Stimulated activated CD8-positive, alpha-beta memory T cell treated with anti-CD3 and anti-CD28 coated beads, Interleukin-4, amount 100 ng/mL, for 1 hour (primary cell): ENCODE data around the gene USP17L30.
"Not testable (repeated sequence)": the region's sequence is repeated elsewhere in the genome, so short reads cannot be mapped to it uniquely, and the experiment has no call there.

Experiments
- DNase-seq, 2 donors: peaks; one replicate each; pipeline ENCODE4 v3.0.0-alpha.2; 2020; ENCODE audit warnings: low read depth in 2 of 2, low spot score in 1 of 2

The USP17L30 gene, protein sequence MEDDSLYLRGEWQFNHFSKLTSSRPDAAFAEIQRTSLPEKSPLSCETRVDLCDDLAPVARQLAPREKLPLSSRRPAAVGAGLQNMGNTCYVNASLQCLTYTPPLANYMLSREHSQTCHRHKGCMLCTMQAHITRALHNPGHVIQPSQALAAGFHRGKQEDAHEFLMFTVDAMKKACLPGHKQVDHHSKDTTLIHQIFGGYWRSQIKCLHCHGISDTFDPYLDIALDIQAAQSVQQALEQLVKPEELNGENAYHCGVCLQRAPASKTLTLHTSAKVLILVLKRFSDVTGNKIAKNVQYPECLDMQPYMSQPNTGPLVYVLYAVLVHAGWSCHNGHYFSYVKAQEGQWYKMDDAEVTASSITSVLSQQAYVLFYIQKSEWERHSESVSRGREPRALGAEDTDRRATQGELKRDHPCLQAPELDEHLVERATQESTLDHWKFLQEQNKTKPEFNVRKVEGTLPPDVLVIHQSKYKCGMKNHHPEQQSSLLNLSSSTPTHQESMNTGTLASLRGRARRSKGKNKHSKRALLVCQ

DNA sequence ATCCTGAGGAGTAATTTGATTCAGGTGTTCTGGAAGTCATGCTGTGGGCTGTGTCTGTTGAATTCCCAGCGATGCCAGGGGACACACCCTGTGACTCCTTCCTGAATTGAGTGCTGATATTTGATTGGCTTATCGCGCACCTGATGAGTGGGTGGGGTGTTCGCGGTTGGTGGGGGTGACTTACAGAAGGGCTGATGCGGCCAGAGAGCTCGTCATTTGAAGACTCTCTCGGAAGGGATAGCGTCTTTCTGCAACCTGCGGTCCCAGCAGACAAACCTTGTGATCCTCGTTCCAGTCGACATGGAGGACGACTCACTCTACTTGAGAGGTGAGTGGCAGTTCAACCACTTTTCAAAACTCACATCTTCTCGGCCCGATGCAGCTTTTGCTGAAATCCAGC, at the start of gene USP17L30:
Gene USP17L30, plus strand, starts transcription at position 301 of the 400 bp plus-strand sequence. Its CDS starts 0 bp downstream, at position 301.
- DNase-seq = not testable (repeated sequence)

DNA sequence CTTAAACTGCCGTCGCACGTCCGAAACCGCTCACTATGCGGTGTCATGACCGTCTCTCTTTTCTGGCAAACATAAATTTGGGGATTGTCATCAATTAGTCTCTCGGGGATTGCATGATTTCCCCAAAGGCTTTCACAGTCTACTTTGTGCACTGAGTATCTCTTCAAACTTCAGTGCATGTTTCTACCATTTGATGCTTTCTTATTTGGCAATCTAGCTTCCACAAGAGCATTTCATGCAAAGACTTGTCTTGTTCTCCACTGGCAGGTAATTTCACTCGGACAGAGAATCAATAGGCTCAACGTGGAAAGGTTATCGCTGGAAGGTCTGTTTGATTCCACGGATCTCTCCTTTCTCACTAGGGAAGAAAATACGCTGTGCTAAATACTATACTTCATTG, 38.7 kb upstream of the USP17L30 start:
- DNase-seq = not testable (repeated sequence)

DNA sequence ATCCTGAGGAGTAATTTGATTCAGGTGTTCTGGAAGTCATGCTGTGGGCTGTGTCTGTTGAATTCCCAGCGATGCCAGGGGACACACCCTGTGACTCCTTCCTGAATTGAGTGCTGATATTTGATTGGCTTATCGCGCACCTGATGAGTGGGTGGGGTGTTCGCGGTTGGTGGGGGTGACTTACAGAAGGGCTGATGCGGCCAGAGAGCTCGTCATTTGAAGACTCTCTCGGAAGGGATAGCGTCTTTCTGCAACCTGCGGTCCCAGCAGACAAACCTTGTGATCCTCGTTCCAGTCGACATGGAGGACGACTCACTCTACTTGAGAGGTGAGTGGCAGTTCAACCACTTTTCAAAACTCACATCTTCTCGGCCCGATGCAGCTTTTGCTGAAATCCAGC, 38.1 kb upstream of the USP17L30 start, which contains the start of gene USP17L24:
Gene USP17L24, plus strand, starts transcription at position 301 of the 400 bp plus-strand sequence. Its CDS starts 0 bp downstream, at position 301.
- not testable (repeated sequence) for DNase-seq

DNA sequence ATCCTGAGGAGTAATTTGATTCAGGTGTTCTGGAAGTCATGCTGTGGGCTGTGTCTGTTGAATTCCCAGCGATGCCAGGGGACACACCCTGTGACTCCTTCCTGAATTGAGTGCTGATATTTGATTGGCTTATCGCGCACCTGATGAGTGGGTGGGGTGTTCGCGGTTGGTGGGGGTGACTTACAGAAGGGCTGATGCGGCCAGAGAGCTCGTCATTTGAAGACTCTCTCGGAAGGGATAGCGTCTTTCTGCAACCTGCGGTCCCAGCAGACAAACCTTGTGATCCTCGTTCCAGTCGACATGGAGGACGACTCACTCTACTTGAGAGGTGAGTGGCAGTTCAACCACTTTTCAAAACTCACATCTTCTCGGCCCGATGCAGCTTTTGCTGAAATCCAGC, 33.3 kb upstream of the USP17L30 start, which contains the start of gene USP17L25:
Gene USP17L25, plus strand, starts transcription at position 301 of the 400 bp plus-strand sequence. Its CDS starts 0 bp downstream, at position 301.
- DNase-seq = not testable (repeated sequence)

DNA sequence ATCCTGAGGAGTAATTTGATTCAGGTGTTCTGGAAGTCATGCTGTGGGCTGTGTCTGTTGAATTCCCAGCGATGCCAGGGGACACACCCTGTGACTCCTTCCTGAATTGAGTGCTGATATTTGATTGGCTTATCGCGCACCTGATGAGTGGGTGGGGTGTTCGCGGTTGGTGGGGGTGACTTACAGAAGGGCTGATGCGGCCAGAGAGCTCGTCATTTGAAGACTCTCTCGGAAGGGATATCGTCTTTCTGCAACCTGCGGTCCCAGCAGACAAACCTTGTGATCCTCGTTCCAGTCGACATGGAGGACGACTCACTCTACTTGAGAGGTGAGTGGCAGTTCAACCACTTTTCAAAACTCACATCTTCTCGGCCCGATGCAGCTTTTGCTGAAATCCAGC, 28.6 kb upstream of the USP17L30 start, which contains the start of gene USP17L26:
Gene USP17L26, plus strand, starts transcription at position 301 of the 400 bp plus-strand sequence. Its CDS starts 0 bp downstream, at position 301.
- DNase-seq = not testable (repeated sequence)

DNA sequence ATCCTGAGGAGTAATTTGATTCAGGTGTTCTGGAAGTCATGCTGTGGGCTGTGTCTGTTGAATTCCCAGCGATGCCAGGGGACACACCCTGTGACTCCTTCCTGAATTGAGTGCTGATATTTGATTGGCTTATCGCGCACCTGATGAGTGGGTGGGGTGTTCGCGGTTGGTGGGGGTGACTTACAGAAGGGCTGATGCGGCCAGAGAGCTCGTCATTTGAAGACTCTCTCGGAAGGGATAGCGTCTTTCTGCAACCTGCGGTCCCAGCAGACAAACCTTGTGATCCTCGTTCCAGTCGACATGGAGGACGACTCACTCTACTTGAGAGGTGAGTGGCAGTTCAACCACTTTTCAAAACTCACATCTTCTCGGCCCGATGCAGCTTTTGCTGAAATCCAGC, 23.8 kb upstream of the USP17L30 start, which contains the start of gene USP17L5:
Gene USP17L5, plus strand, starts transcription at position 301 of the 400 bp plus-strand sequence. Its CDS starts 0 bp downstream, at position 301.
- DNase-seq = not testable (repeated sequence)

DNA sequence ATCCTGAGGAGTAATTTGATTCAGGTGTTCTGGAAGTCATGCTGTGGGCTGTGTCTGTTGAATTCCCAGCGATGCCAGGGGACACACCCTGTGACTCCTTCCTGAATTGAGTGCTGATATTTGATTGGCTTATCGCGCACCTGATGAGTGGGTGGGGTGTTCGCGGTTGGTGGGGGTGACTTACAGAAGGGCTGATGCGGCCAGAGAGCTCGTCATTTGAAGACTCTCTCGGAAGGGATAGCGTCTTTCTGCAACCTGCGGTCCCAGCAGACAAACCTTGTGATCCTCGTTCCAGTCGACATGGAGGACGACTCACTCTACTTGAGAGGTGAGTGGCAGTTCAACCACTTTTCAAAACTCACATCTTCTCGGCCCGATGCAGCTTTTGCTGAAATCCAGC, 19.1 kb upstream of the USP17L30 start, which contains the start of gene USP17L27:
Gene USP17L27, plus strand, starts transcription at position 301 of the 400 bp plus-strand sequence. Its CDS starts 0 bp downstream, at position 301.
- DNase-seq = not testable (repeated sequence)

DNA sequence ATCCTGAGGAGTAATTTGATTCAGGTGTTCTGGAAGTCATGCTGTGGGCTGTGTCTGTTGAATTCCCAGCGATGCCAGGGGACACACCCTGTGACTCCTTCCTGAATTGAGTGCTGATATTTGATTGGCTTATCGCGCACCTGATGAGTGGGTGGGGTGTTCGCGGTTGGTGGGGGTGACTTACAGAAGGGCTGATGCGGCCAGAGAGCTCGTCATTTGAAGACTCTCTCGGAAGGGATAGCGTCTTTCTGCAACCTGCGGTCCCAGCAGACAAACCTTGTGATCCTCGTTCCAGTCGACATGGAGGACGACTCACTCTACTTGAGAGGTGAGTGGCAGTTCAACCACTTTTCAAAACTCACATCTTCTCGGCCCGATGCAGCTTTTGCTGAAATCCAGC, 14.3 kb upstream of the USP17L30 start, which contains the start of gene USP17L28:
Gene USP17L28, plus strand, starts transcription at position 301 of the 400 bp plus-strand sequence. Its CDS starts 0 bp downstream, at position 301.
- DNase-seq = not testable (repeated sequence)

DNA sequence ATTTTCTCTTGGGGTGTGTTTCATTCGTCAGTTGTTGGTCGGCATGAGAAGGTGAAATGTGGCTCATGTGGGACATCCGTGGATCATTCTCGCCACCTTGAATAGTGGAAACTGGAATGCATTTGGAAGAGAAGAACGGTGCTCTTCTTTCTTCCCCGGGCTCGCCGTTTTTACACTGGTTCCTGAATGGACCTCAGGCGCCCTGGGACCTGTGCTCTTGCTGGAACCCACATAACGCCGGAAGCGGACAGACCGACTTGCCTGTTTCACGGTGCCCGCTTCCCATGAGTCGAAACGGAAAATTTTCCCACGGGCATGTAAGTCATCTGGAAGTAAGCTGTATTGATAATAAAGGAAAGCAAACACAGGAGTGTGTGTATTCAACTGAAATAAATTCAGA, 12.1 kb upstream of the USP17L30 start:
- not testable (repeated sequence) for DNase-seq

DNA sequence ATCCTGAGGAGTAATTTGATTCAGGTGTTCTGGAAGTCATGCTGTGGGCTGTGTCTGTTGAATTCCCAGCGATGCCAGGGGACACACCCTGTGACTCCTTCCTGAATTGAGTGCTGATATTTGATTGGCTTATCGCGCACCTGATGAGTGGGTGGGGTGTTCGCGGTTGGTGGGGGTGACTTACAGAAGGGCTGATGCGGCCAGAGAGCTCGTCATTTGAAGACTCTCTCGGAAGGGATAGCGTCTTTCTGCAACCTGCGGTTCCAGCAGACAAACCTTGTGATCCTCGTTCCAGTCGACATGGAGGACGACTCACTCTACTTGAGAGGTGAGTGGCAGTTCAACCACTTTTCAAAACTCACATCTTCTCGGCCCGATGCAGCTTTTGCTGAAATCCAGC, 9.6 kb upstream of the USP17L30 start, which contains the start of gene USP17L29:
Gene USP17L29, plus strand, starts transcription at position 301 of the 400 bp plus-strand sequence. Its CDS starts 0 bp downstream, at position 301.
- not testable (repeated sequence) for DNase-seq

DNA sequence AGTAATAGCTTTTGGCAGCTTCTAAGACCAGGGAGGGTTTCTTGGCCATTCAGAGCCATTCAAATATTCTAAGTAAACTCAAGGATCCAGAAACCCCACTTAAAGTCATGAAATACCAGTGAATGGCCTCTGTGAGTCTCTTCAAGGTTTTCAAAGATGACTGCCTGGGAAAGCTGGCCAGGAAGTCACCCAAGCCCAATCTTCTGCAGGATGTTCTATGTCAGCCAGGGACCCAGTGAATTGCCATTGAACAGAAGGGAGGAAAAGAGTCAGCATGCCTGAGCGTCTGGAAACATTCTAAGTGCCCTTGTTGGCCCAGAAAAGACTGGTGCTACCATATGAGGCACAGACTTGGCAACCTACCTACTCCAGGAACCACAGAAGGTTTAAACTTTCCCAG, 17.0 kb downstream of the USP17L30 start:
- not testable (repeated sequence) for DNase-seq

DNA sequence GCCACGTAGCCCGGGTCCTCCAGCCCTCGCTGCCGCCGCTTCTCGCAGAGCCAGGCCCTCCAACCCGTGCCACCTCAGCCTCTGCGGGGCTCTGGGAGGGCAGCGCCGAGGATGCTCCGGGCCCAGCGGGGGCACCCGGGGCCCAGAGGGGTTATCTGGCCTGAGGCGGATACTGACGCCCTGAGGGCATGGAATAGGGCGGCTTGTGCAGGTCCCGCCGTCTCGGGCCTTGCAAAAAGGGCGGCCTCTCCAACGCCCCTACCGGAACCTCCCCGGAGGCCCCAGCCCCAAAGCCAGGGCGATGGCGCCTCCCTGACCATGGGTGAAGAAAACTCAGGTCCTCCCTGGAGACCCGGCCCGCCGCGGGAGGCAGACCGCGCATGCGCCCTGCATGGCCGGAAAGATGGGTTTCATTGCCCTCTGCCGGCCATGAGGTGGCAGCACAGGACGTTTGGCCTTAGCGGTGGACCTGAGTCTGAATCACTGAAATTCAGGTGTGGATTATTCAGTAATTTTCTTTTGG, 18.1 kb downstream of the USP17L30 start:
- peak in 1 of 2 donors; percentile 37 for DNase-seq

DNA sequence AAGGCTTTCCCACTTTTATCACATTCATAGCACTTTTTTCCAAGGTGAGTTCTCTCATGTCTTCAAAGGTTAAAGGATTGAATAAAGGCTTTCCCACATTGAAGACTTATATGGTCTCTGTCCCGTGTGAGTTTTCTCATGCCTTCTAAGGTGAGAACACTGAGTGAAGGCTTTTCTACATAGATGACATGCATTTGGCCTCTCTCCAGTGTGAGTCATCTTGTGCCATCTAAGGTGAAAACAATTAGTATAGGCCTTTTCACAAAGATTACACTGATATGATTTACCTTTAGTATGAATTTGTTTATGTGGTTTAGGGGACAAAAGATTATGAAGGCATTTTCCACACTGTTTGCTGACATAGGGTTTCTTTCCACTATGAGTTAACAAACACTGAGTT, 21.2 kb downstream of the USP17L30 start:
- no peak for DNase-seq

DNA sequence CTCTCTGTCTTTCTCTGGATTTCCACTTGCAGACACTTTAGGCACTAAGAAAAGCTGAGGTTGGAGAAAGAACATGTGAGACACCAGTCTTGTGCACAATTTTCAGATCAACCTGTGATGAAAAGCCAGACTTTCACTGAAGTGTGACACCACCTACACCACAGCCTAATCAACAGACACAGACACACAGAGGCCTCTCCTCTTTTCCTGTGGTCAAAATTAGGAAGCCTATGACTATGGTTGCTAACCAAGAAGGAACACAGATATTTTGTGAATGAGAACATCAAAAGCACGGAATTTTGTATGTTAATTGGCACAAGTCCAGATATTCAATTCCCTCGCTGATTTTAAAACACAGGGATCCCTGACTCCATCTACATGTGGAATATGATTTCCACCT, 26.1 kb downstream of the USP17L30 start:
- not testable (repeated sequence) for DNase-seq

DNA sequence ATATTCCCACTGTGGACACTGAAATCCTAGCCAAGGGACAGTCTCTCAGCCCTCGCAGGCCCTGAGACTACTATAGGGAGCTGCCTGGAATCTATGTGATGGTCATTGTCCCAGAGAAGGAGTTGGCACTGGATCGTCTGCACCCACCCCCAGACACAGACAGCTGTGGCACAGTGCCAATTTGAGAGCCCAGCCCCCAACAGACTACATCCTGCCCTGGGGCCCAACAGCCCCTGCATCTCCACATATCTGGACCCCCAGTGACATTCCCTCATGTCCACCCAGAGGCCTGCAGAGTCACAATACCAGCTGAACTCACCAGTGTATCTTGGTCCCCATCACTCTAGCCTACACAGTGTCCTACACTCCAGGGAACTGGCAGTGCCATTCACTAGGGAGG, 42.8 kb downstream of the USP17L30 start:
- DNase-seq = not testable (repeated sequence)

DNA sequence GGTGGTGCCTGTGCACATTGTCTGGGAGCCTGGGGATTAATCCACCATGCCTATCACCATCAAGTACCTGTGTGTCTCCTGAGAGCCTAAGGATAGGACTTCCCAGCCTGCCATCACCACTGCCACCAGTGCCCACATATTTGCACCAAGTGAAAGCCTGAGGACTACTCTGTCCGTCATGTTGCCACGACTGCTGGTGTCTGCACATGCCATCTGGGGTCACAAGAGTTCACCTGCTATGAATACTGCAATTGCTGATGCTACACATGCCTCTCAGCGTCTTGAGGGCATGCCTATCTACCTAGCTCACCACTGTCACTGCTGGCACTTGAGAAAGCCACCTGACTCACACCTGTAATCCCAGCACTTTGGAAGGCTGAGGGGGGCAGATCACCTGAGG, 43.6 kb downstream of the USP17L30 start:
- not testable (repeated sequence) for DNase-seq

DNA sequence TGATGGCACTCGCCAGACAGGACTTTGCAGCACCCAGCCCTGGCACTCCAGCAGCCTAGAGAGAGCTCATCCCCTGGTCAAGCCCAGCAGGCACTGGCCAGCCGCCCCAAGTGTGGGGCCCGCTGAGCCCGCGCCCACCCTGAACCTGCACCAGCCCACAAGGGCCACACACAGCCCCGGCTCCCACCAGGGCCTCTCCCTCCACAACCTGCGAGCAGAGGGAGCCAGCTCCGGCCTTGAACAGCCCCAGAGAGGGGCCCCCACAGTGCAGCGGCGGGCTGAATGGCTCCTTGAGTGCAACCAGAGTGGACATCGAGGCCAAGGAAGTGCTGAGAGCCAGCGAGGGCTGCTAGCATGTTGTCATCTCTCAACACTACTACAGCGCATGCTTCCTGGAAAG, 46.9 kb downstream of the USP17L30 start:
- no peak for DNase-seq
